Liver (tissue), 9 donors: ENCODE measurements around the gene SHC3. TPM values are rescaled to one million over a fixed set of nuclear protein-coding genes. Genes with fewer than 3 reads are reported as not detected.

Experiments
- DNase-seq: peaks from one replicate; pipeline ENCODE4 v3.0.0-alpha.2; 2017; ENCODE audit warnings: low spot score
- H3K27ac ChIP-seq, 2 donors: one replicate each; pipeline ENCODE4 v1.7.0; 2013; ENCODE audit warnings: inconsistent platforms in 2 of 2, low read length in 2 of 2, control low read depth in 1 of 2, low read depth in 1 of 2, mild to moderate bottlenecking in 1 of 2
- H3K27me3 ChIP-seq, 4 donors: one replicate each; pipeline versions ENCODE4 v1.6.1 to v1.7.0; 2013; ENCODE audit warnings: low read length in 3 of 4, inconsistent platforms in 1 of 4, mild to moderate bottlenecking in 1 of 4, moderate library complexity in 1 of 4; ENCODE audit not compliant: control insufficient read depth in 4 of 4, insufficient read depth in 4 of 4
- H3K36me3 ChIP-seq, 4 donors: one replicate each; pipeline versions ENCODE4 v1.6.1 to v1.7.0; 2013; ENCODE audit warnings: low read length in 3 of 4, mild to moderate bottlenecking in 3 of 4, low read depth in 1 of 4, moderate library complexity in 1 of 4; ENCODE audit not compliant: control insufficient read depth in 4 of 4, insufficient read depth in 3 of 4
- H3K4me1 ChIP-seq, 4 donors: one replicate each; pipeline versions ENCODE4 v1.6.1 to v1.7.0; 2013; ENCODE audit warnings: low read length in 3 of 4, mild to moderate bottlenecking in 3 of 4, moderate library complexity in 1 of 4; ENCODE audit not compliant: control insufficient read depth in 4 of 4, insufficient read depth in 4 of 4
- H3K4me3 ChIP-seq, 3 donors: one replicate each; pipeline versions ENCODE4 v1.6.1 to v1.7.0; 2013; ENCODE audit warnings: low read length in 3 of 3, control low read depth in 1 of 3, low read depth in 1 of 3, mild to moderate bottlenecking in 1 of 3
- H3K9ac ChIP-seq, 2 donors: one replicate each; pipeline ENCODE4 v1.7.0; 2013; ENCODE audit warnings: low read length in 2 of 2, mild to moderate bottlenecking in 2 of 2, moderate library complexity in 2 of 2, control low read depth in 1 of 2, low read depth in 1 of 2
- H3K9me3 ChIP-seq, 4 donors: one replicate each; pipeline versions ENCODE4 v1.6.1 to v1.7.0; 2013; ENCODE audit warnings: low read length in 3 of 4; ENCODE audit not compliant: control insufficient read depth in 4 of 4
- EGR1 ChIP-seq, 2 donors: IDR thresholded peaks; 2 replicates each; pipeline ENCODE4 v1.6.1; 2016 to 2018; ENCODE audit warnings: antibody characterized with exemption in 2 of 2, low read depth in 2 of 2
- FOXA2 ChIP-seq: IDR thresholded peaks from 2 replicates; pipeline ENCODE4 v1.6.1; 2016; ENCODE audit warnings: antibody characterized with exemption
- GABPA ChIP-seq, 2 donors: IDR thresholded peaks in 1 of 2; conservative IDR thresholded peaks in 1 of 2; 2 replicates each; pipeline ENCODE4 v1.6.1; 2016; ENCODE audit warnings: antibody characterized with exemption in 2 of 2, mild to moderate bottlenecking in 1 of 2, moderate library complexity in 1 of 2
- HNF4A ChIP-seq, 2 donors: conservative IDR thresholded peaks; 2 replicates each; pipeline ENCODE4 v1.6.1; 2016; ENCODE audit warnings: antibody characterized with exemption in 2 of 2, mild to moderate bottlenecking in 2 of 2
- HNF4G ChIP-seq: IDR thresholded peaks from 2 replicates; pipeline ENCODE4 v1.6.1; 2016; ENCODE audit warnings: antibody characterized with exemption
- JUND ChIP-seq, 2 donors: IDR thresholded peaks; 2 replicates each; pipeline ENCODE4 v1.6.1; 2016; ENCODE audit warnings: antibody characterized with exemption in 2 of 2
- NR2F2 ChIP-seq: IDR thresholded peaks from 2 replicates; pipeline ENCODE4 v1.6.1; 2016; ENCODE audit warnings: antibody characterized with exemption
- RXRA ChIP-seq, 2 donors: IDR thresholded peaks; 2 replicates each; pipeline ENCODE4 v1.6.1; 2017 to 2018; ENCODE audit warnings: antibody characterized with exemption in 2 of 2, mild to moderate bottlenecking in 1 of 2
- SP1 ChIP-seq: IDR thresholded peaks from 2 replicates; pipeline ENCODE4 v1.6.1; 2018; ENCODE audit warnings: antibody characterized with exemption, mild to moderate bottlenecking
- TAF1 ChIP-seq: conservative IDR thresholded peaks from 2 replicates; pipeline ENCODE4 v1.6.1; 2016; ENCODE audit warnings: antibody characterized with exemption, mild to moderate bottlenecking
- YY1 ChIP-seq: IDR thresholded peaks from 2 replicates; pipeline ENCODE4 v1.6.1; 2016; ENCODE audit warnings: antibody characterized with exemption, mild to moderate bottlenecking
- WGBS: extraction: QIAGEN DNeasy Blood & Tissue Kit; methylation state at CpG from one replicate; pipeline ENCODE4 v1.1.7; 2013; 5-methylcytosine and 5-hydroxymethylcytosine counted together
- polyA plus RNA-seq, 2 donors: library from polyadenylated mRNA; stranded (reverse) in 1 of 2; unstranded in 1 of 2; fragments of 200-250 nt in 1 of 2; fragments of >200 nt in 1 of 2; fragmentation: Nextera tagmentation in 1 of 2; extraction: Ambion mirVana in 1 of 2; gene quantifications; one replicate each; pipeline versions ENCODE4 v1.2.1 to v1.2.3, GENCODE V29; 2013 to 2015
- total RNA-seq, 2 donors: library from RNA; depleted of rRNA; stranded (reverse); fragments of >200 nt; gene quantifications; one replicate each; pipeline ENCODE4 v1.2.3, GENCODE V29; 2014
- TF ChIP-seq, protein P1 (sequence below): fragments of 150-350 bp; IDR thresholded peaks from 2 replicates; pipeline ENCODE4 v1.5.1; 2017; ENCODE audit warnings: improper control_type of control experiment, low read depth, low read length; ENCODE audit not compliant: missing input control
- TF ChIP-seq, protein P2 (sequence below): IDR thresholded peaks from 2 replicates; pipeline ENCODE4 v1.6.1; 2016; ENCODE audit warnings: antibody characterized with exemption
- TF ChIP-seq, protein P3 (sequence below): IDR thresholded peaks from 2 replicates; pipeline ENCODE4 v1.6.1; 2016; ENCODE audit warnings: antibody characterized with exemption
- TF ChIP-seq, protein P4 (sequence below): IDR thresholded peaks from 2 replicates; pipeline ENCODE4 v1.6.1; 2016; ENCODE audit warnings: antibody characterized with exemption, mild to moderate bottlenecking
- donor health status: healthy.
- donor health status: healthy.
- donor health status: healthy.
- donor health status: healthy.
- donor health status: healthy.

Gene SHC3
- total and polyA plus RNA-seq, 4 donors = 0.03 to 0.08 (median 0.04) TPM

DNA sequence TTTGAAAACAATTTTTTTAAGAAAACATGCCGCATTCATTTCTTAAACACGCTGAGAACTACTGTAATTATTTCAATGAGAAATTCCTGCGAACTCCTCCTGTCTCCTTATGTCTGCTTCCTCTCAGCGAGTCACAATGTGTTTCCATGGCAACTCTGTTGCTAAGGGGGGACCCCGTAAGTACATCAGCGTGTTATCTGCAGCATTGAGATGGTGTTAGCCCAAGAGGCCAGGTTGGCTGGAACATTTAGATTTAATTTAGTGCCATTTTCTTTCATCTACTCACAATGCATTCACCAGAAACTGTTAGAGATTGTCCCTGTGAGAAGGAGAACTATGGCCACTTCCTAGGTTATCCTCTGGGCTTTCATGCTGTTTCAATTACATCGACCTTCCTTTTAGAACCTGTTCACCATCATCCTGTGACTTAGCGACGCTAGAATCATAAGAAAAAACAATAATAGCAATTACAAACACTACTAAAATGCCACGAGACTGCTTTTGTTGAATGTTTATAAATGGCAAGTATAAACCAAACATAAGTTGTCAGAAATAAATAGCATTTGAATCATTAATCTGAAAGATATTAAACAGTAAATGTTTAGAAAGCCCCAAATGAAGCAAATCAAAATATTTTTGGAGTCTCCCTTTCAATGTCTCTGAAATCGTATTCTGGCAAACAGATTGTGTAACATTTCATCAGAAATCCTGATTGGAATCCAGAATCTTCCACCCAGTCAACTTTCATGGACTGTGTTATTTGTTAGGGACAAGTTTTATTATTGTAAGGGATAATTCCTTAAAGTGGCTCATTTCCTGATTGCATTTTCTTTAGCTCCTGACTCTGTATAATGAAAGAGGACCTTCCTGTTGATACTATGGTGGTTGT lies 39.7 kb upstream of the SHC3 start:
- no peak overlapping the region for H3K9ac ChIP-seq
- WGBS = 64% methylated on average over 11 of the region's 11 CpGs
- TF ChIP-seq, protein P1, sequence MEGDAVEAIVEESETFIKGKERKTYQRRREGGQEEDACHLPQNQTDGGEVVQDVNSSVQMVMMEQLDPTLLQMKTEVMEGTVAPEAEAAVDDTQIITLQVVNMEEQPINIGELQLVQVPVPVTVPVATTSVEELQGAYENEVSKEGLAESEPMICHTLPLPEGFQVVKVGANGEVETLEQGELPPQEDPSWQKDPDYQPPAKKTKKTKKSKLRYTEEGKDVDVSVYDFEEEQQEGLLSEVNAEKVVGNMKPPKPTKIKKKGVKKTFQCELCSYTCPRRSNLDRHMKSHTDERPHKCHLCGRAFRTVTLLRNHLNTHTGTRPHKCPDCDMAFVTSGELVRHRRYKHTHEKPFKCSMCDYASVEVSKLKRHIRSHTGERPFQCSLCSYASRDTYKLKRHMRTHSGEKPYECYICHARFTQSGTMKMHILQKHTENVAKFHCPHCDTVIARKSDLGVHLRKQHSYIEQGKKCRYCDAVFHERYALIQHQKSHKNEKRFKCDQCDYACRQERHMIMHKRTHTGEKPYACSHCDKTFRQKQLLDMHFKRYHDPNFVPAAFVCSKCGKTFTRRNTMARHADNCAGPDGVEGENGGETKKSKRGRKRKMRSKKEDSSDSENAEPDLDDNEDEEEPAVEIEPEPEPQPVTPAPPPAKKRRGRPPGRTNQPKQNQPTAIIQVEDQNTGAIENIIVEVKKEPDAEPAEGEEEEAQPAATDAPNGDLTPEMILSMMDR = no peak
- TF ChIP-seq TAF1 (no peak), RXRA (IDR thresholded peaks at IDR 0.05) (no peak), HNF4G (no peak)
- TF ChIP-seq, protein P2, sequence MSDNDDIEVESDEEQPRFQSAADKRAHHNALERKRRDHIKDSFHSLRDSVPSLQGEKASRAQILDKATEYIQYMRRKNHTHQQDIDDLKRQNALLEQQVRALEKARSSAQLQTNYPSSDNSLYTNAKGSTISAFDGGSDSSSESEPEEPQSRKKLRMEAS = no peak
- no peak overlapping the region for H3K4me3 ChIP-seq
- H3K36me3 ChIP-seq = no peaks in the 10 kb centered on the region
- H3K27me3 ChIP-seq = no peaks in the 10 kb centered on the region
- no peaks in the 10 kb centered on the region for H3K9me3 ChIP-seq
- H3K27ac ChIP-seq = no peak overlapping the region
- no peak for DNase-seq
- H3K4me1 ChIP-seq = no peaks in the 10 kb centered on the region

DNA sequence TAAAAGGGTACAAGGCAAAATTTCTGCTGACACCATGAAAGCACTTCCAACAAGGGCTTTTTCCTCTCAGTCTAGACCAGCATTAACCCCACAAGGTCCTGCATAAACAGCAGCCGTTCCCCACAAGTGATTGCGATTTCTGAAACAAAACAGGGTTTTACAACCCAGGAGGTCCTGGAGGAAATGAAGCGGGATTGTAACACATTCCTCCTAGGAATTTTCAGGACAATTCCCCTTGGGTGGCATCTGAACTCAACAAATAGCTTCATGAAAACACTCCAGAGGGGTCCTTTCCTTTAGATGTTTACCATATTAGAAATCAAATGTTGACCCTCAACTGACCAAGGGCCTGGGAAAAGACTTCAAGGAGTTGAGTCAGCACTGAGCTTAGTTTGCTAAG lies 36.7 kb upstream of the SHC3 start:
- Histone ChIP-seq H3K4me1 (no peaks in the 10 kb centered on the region), H3K27ac (no peak overlapping the region), H3K9me3 (no peaks in the 10 kb centered on the region), H3K4me3 (no peak overlapping the region), H3K9ac (no peak overlapping the region), H3K27me3 (no peaks in the 10 kb centered on the region), H3K36me3 (no peaks in the 10 kb centered on the region)
- 88% methylated on average over 3 of the region's 3 CpGs for WGBS
- DNase-seq = no peak
- no peak for TF ChIP-seq TAF1
- TF ChIP-seq, protein P2 = no peak
- no peak for TF ChIP-seq FOXA2
- TF ChIP-seq, protein P3, sequence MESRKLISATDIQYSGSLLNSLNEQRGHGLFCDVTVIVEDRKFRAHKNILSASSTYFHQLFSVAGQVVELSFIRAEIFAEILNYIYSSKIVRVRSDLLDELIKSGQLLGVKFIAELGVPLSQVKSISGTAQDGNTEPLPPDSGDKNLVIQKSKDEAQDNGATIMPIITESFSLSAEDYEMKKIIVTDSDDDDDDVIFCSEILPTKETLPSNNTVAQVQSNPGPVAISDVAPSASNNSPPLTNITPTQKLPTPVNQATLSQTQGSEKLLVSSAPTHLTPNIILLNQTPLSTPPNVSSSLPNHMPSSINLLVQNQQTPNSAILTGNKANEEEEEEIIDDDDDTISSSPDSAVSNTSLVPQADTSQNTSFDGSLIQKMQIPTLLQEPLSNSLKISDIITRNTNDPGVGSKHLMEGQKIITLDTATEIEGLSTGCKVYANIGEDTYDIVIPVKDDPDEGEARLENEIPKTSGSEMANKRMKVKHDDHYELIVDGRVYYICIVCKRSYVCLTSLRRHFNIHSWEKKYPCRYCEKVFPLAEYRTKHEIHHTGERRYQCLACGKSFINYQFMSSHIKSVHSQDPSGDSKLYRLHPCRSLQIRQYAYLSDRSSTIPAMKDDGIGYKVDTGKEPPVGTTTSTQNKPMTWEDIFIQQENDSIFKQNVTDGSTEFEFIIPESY = no peak
- no peak for TF ChIP-seq HNF4A (conservative IDR thresholded peaks at IDR 0.05)
- TF ChIP-seq, protein P4, sequence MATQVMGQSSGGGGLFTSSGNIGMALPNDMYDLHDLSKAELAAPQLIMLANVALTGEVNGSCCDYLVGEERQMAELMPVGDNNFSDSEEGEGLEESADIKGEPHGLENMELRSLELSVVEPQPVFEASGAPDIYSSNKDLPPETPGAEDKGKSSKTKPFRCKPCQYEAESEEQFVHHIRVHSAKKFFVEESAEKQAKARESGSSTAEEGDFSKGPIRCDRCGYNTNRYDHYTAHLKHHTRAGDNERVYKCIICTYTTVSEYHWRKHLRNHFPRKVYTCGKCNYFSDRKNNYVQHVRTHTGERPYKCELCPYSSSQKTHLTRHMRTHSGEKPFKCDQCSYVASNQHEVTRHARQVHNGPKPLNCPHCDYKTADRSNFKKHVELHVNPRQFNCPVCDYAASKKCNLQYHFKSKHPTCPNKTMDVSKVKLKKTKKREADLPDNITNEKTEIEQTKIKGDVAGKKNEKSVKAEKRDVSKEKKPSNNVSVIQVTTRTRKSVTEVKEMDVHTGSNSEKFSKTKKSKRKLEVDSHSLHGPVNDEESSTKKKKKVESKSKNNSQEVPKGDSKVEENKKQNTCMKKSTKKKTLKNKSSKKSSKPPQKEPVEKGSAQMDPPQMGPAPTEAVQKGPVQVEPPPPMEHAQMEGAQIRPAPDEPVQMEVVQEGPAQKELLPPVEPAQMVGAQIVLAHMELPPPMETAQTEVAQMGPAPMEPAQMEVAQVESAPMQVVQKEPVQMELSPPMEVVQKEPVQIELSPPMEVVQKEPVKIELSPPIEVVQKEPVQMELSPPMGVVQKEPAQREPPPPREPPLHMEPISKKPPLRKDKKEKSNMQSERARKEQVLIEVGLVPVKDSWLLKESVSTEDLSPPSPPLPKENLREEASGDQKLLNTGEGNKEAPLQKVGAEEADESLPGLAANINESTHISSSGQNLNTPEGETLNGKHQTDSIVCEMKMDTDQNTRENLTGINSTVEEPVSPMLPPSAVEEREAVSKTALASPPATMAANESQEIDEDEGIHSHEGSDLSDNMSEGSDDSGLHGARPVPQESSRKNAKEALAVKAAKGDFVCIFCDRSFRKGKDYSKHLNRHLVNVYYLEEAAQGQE = no peak
- no peak for TF ChIP-seq EGR1 (IDR thresholded peaks at IDR 0.05; ENCODE audit: low read depth in 2 of 2)
- TF ChIP-seq, protein P1 = no peak
- no peak for TF ChIP-seq NR2F2
- TF ChIP-seq SP1 = no peak
- no peak for TF ChIP-seq GABPA (IDR thresholded peaks at IDR 0.05 in 1 of 2, conservative IDR thresholded peaks at IDR 0.05 in 1 of 2)
- no peak for TF ChIP-seq YY1
- TF ChIP-seq JUND (IDR thresholded peaks at IDR 0.05) = no peak
